Measurements from ENCODE around the gene LHFPL3. TPM values are rescaled to one million over a fixed set of nuclear protein-coding genes. Genes with fewer than 3 reads are reported as not detected.

Gene LHFPL3
- total RNA-seq, 1 experiment from 2014 or later: not detected

- DNase-seq: no peak
- H3K79me1 ChIP-seq (ENCODE audit: insufficient read depth, low read depth, low read length, poor library complexity, severe bottlenecking): no peaks in the 10 kb centered on the region
- H4K20me1 ChIP-seq (ENCODE audit: control insufficient read depth, insufficient read depth, insufficient read length): no peaks in the 10 kb centered on the region
- no peak overlapping the region for H3T11ph ChIP-seq (ENCODE audit: low read length)
- no peak overlapping the region for H3K4me2 ChIP-seq (ENCODE audit: insufficient read depth, insufficient read length, low read length)
- H3K36me3 Mint-ChIP-seq (ENCODE audit: insufficient read depth in 1 of 3, low read depth in 3 of 3): no peaks in the 10 kb centered on the region
- no peak overlapping the region for H2BK5ac ChIP-seq (ENCODE audit: insufficient read length, low read length)
- TF ChIP-seq, protein P1, sequence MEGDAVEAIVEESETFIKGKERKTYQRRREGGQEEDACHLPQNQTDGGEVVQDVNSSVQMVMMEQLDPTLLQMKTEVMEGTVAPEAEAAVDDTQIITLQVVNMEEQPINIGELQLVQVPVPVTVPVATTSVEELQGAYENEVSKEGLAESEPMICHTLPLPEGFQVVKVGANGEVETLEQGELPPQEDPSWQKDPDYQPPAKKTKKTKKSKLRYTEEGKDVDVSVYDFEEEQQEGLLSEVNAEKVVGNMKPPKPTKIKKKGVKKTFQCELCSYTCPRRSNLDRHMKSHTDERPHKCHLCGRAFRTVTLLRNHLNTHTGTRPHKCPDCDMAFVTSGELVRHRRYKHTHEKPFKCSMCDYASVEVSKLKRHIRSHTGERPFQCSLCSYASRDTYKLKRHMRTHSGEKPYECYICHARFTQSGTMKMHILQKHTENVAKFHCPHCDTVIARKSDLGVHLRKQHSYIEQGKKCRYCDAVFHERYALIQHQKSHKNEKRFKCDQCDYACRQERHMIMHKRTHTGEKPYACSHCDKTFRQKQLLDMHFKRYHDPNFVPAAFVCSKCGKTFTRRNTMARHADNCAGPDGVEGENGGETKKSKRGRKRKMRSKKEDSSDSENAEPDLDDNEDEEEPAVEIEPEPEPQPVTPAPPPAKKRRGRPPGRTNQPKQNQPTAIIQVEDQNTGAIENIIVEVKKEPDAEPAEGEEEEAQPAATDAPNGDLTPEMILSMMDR (conservative IDR thresholded peaks at IDR 0.05): no peak
- H3K18ac ChIP-seq (ENCODE audit: insufficient read length, low read depth, low read length): no peak overlapping the region
- no peak overlapping the region for H3K56ac ChIP-seq (ENCODE audit: insufficient read length, low read depth, low read length)
- no CpG with 5 or more reads among the region's 3 CpGs for WGBS (ENCODE audit: extremely low coverage, insufficient read length, low lambda C conversion rate)
- peaks cover 5% of the 10 kb centered on the region; the same call in 1 of the 2 replicates for H3K27me3 Mint-ChIP-seq (ENCODE audit: low read depth)
- H4K91ac ChIP-seq (ENCODE audit: insufficient read length, low read depth, low read length): no peak overlapping the region
- H2BK15ac ChIP-seq (ENCODE audit: low read depth, low read length): no peak overlapping the region
- H3K9ac ChIP-seq (ENCODE audit: extremely low read depth, insufficient read length, low read length): no peak overlapping the region
- no peak overlapping the region for H3K4ac ChIP-seq (ENCODE audit: low read depth, low read length)
- no peak overlapping the region for H3K23ac ChIP-seq (ENCODE audit: insufficient read length, low read depth, low read length)
- no peak overlapping the region for H2BK120ac ChIP-seq (ENCODE audit: low read depth, low read length, poor library complexity, severe bottlenecking)
- H3K27ac ChIP-seq (ENCODE audit: insufficient read length, low read depth, low read length): no peak overlapping the region
- no peak overlapping the region for H3K4me3 Mint-ChIP-seq
- H3K4me1 Mint-ChIP-seq: peaks cover 18 to 25% of the 10 kb centered on the region in 2 experiments
- H2AK5ac ChIP-seq (ENCODE audit: insufficient read length, low read length): no peak overlapping the region
- H2BK20ac ChIP-seq (ENCODE audit: low read depth, low read length, poor library complexity, severe bottlenecking): no peak overlapping the region
- H3K79me2 ChIP-seq (ENCODE audit: insufficient read depth, low read length): no peaks in the 10 kb centered on the region
- H3K9me3 Mint-ChIP-seq: no peaks in the 10 kb centered on the region
- H4K5ac ChIP-seq (ENCODE audit: insufficient read length, low read depth, low read length): no peak overlapping the region
- H3K23me2 ChIP-seq (ENCODE audit: insufficient read length, low read depth, low read length, poor library complexity, severe bottlenecking): no peaks in the 10 kb centered on the region
- no peak overlapping the region for H2BK12ac ChIP-seq (ENCODE audit: insufficient read length, low read depth, low read length)
- H3K27ac Mint-ChIP-seq: no peak overlapping the region; a peak in 1 of 7 replicates
- no peak overlapping the region for H4K8ac ChIP-seq (replicated peaks; ENCODE audit: insufficient read length, low read depth, low read length)
- no peaks in the 10 kb centered on the region for H3K27me3 ChIP-seq (ENCODE audit: insufficient read depth, low read length)
- no peaks in the 10 kb centered on the region for H3K9me3 ChIP-seq (ENCODE audit: control insufficient read depth, low read depth, low read length)
- H2AFZ ChIP-seq (ENCODE audit: low read length): no peak overlapping the region
- H3K14ac ChIP-seq (ENCODE audit: insufficient read depth, low read length): no peak overlapping the region
- no peaks in the 10 kb centered on the region for H3K4me1 ChIP-seq (ENCODE audit: insufficient read depth, low read length)
These were observed 485.7 kb downstream of the LHFPL3 start for GRCh38 chr7:104814126-104814525.
